GM21360 (cell line): Measurements from ENCODE around the gene MPHOSPH8.
A peak's percentile ranks its signal among the peaks of the same experiment; 100 is the strongest.
"Not testable (repeated sequence)": the region's sequence is repeated elsewhere in the genome, so short reads cannot be mapped to it uniquely, and the experiment has no call there.

Source experiments
- ATAC-seq: cut with Tn5 transposase; IDR thresholded peaks from one replicate; pipeline ENCODE4 v1.9.1; 2021; ENCODE audit warnings: mild to moderate bottlenecking, moderate library complexity; ENCODE audit not compliant: unreplicated experiment

MPHOSPH8 gene

DNA sequence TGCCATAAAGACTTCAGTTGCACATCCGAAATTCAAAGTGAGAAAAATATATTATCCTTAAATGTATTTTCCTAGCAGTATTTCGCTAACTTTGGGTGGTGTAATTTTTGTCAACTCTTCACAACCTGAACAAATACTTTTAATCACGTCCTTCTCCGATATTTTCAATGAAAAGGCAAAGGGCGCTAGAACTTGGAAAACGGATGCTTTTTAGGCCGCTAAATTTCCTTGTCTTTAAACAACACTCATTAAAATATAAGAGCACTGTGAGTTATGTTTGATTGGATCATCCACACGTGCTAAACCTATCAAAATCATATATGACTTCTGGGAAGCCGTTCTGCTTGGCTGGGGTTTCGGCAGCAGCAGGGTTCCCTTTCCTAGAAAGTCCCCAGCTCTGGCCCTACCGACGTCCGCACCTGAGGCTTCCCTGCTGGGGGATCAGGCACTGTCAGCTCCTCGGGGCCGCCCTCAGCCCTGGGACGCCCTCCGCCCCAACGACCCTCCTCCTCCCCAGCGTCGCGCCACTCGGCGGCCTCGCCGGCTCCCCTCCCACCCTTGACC is 462 bp upstream of the MPHOSPH8 start:
- no peak for ATAC-seq

DNA sequence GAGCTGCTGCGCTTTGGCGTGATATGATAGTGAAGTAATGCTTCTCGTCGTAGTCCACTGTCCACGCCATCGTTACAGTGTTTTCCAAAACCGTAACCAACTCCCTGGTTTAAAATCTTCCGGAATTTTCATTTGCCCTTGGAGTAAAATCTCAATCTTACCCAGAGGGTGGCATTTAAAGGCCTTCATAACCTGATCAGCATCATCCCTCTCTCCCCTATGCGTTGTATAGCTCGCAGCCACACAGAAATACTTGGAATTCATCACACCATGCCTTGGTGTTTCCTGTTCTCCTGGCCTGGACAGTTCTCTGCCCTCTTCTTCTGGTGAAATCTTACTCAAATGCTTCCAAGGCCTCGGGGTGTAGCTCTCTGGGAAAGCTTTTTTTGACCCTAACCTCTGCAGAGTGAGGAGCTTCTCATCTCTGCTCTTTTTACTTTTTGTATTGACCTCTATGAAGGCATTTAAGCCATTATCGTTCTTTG is 839 bp downstream of the MPHOSPH8 start:
- ATAC-seq, result peak; percentile 2

DNA sequence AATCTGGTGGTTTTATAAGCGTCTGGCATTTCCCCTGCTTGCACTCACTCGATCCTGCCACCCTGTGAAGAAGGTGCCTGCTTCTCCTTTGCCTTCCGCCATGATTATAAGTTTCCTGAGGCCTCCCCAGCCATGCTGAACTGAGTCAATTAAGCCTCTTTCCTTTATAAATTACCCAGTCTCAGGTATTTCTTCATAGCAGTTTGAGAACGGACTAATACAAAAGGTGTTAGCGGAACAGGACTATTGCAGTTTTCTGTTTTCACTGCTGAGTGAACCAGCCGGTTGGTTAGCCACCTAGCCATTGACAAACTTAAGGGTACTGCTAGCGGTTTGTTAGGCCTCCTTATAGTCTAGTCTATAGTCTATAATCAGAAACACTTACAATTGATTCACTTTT is 2.5 kb downstream of the MPHOSPH8 start:
- not testable (repeated sequence) for ATAC-seq

DNA sequence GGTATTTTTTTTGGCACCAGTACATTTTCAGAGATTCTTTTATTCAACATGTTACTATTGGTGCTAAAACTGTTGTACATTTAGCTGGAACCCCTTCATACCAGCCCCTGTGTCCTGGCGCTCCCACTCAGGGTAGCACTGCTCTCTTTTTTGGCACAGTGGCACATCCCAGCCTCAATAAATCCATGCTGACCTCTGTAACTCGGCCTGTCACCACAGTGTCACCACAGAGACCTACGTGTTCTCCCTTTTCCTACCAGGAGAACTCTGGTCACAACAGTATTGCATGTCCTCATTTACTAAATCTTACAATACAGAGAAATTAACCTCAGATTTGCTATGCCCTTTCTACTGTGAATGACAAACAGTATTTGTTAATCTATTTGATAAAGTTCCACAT is 10.2 kb downstream of the MPHOSPH8 start:
- ATAC-seq, result no peak

DNA sequence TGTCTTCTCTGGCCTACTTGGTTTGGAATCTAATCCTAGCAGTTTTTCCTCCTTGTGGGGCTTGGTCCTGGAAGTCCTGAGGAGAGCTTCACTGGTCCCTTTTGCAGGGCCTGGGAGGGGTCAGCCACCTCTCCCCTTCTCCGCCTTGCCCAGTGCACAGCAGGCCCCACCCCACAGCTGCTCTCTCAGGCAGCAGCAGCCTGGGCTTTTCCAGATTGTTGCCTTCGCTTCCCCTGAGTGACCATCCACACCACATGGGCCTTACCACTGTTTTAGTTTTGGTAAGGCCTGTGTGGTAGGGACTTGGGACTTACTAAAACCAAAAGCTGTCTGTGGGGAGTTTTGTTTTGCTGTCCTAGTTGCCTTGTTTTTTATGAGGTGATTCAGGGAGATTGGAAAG is 11.5 kb downstream of the MPHOSPH8 start:
- no peak for ATAC-seq

DNA sequence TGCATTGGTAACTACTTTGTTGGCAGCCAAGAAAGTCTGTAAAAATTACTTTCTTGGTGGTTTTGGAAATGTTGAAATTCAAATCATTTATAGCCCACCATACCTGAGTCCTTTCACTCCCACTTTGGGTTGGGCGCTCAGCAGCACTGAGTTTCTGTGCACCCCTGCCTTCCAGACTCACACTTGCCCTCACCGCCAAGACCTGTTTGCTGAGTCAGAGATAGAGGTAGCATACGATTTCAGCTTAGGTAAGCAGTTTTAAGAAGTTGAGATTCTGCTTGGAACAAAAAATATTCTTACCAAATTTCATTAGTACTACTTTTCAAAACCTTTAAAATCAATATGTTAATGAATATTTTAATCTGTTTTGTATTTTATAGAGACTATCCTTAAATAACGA is 12.6 kb downstream of the MPHOSPH8 start:
- ATAC-seq, result no peak

DNA sequence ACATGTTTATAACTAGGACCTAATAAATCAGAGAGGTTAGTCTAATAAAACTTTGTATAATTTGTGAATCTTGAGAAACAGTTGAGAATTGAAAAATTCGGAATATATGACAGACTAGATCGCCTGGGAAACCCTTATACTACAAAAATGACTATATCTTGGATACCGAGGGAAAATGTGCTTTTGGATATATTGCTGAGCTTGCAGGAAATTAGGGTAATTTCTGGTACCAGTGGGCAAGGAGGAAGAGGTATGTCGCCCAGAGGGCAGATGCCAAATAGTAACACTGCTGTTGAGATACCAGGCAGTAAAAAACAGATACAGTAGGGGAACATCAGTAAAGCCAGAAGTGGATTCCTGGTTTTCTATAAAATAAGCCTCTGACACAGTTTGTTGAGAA is 17.3 kb downstream of the MPHOSPH8 start:
- ATAC-seq, result no peak

DNA sequence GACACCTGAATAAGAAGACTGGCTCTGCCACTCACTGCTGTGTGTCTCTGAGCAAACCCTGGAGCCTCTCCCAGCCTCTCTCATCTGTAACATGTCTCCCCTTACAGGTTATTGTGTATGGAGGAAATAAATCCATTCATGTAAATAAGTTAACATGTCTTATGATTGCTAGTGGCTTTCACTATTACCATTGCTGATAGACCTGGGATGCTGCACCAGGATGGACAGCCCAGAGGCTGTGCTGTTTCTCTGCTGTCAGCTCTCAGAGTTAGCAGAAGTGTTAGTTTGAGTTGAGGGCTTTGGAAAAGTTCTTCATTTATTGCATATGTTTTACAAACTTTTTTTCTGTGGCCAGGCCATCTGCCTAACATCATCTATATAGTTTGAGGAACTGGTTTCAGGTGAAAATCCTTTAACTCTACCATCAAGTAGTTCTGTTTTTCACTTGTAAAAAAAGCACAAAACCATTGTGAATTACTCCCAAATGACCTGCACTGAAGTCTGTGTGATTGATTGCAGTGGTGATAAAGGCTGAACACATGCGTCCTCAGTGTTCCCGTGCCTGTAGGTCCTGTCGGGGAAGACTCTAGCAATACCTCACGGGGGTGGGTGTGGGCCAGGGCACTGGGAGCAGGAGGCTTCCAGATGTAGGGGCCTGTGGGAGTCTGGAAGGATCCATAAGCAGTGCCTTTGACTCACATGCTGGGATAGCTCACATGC is 24.6 kb downstream of the MPHOSPH8 start:
- no peak for ATAC-seq

DNA sequence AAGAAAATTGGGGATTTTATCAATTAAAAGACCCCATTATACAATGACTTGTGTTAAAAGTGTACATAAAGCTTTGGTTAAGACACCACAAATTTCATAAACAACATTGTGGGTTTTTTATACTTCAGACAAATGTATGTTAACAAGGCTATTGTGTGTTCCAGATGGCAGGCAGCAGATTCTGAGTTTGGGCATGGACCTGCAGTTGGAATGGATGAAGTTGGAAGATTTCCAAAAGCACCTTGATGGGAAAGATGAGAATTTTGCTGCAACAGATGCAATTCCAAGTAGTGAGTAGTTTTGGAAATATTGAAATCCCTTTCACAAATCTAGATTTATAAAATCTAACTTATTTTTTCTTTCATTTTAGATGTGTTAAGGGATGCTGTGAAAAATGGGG is 25.4 kb downstream of the MPHOSPH8 start:
- no peak for ATAC-seq

DNA sequence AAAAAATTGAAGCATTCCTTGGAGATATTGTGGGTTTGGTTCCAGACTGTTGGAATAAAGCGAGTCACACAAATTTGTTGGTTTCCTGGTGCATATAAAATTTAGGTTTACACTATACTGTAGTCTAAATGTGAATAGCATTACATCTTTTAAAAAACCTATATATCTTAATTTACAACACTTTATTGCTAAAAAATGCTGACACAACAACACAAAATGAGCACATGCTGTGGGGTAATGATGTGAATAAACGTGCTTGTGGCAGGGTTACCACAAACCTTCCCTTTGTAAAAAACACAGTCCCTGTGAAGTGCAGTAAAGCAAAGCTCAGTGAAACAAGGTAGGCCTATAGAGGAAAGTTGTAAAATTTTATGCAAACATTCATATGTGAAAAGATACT is 27.7 kb downstream of the MPHOSPH8 start:
- ATAC-seq, result no peak

DNA sequence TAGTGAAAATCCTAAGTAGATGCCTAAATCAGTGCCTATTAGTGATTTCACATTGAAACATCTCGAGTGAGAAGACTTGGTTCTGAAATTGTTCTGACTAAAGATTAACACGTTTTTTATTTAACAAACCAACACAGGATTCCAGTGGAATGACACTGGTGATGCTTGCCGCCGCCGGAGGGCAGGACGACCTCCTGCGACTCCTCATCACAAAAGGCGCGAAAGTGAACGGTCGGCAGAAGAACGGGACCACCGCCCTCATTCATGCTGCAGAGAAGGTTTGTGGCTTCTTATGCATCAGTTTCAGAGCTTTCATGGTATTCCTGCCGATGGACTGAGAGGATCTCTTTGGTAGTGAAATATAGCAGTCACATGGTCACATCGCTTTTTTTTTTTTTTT is 28.1 kb downstream of the MPHOSPH8 start:
- ATAC-seq, result no peak

DNA sequence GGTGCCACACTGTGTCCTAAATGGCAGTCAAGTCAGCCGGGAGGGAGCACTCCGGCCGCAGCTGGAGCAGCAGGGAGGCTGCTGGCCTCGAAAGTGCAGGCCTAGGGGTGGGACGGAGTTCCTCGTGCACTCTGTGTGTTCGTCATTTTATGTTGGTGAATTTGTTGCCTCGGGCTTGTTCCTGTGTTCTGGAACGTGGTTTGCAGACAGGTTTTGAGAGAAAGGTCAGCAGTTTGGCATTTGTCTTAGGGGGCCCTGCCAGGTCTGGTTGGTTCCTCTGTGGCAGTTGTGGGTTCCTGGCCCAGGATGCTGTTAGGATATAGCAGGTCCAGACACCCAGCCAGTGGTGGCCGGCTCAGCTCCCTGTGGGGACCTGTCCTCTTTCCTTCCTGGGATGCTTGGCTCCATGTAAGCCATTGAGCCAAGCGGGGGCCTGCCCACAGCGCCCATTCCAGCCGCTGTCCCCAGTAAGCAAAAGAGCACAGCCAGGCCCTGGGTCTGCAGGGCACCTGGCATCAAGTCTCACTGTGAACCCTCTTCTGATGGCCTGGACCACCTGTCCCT is 30.0 kb downstream of the MPHOSPH8 start:
- ATAC-seq, result no peak

DNA sequence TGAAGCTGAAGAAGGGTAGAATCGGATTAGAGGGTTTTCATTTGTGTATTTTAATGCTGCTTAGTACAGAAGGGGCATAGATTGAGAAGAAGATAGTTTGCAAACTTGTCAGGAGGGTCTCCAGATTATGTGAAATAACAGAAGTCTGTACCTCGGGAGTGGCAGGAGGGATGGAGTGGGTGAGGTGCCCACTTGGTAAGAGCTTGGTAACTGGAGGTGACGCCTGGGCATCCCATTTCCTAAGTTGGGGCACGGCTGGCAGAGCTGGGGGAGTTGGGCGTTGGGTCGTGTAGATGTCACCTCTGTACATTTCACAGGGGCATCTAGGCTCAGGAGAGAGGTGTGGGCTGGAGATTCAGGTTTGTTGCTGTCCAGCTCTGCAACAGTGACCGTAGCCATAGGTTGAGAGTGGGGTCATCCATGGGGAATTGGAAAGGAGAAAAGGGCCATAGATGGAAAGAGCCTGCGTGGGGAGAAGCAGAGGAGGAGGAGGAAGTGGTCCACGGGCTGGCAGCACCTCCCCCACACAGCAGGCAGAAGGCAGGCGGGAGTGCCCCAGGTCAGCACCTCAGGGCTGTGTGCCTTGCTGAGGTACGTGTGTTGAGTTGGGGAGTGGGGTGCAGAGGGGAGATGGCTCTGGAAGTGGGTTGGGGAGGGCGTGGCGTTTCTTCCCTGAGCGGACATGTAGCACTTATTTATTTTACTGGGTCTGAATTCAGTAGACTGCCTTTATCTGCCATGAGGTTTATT is 31.2 kb downstream of the MPHOSPH8 start:
- ATAC-seq, result no peak

DNA sequence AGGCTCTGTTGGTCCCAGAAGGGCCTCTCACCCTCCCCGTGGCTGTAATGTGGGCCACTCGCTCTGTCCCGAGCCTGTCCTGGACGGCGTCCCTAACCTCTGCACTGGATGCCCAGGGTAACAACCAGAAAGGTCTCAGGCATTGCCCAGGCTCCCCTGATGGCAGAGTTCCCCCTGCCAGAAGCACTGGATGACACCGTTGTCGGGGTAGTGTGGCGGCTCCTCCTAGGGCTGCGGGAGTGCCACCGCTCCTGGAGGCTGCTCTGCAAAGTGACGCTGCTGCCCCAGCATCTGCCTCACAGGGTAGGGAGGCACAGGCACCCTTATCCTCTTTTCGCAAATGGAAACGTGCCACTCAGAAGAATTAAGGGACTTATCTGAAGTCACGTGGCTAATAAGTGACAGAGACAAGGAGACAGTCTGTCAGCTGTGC is 32.0 kb downstream of the MPHOSPH8 start:
- no peak for ATAC-seq

DNA sequence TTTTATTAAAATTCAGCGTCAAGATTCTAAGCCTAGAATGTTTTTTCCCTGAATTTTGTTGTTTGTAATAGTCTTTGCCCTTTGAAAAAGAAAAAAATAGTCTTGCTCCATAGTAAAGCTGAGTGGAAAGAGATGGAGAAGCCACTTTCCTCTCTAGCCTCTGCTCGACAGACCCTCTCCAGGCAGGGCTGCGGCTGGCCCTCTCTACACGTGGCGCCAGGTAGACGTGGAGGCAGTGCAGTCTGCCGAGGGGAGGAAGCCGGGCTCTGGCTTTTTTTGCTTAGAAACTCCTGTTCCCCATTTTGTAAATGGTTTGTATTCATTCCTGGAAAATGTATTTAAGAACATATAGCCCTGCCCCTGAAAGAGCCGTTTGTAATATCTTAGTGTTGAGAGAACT is 35.3 kb downstream of the MPHOSPH8 start:
- no peak for ATAC-seq

DNA sequence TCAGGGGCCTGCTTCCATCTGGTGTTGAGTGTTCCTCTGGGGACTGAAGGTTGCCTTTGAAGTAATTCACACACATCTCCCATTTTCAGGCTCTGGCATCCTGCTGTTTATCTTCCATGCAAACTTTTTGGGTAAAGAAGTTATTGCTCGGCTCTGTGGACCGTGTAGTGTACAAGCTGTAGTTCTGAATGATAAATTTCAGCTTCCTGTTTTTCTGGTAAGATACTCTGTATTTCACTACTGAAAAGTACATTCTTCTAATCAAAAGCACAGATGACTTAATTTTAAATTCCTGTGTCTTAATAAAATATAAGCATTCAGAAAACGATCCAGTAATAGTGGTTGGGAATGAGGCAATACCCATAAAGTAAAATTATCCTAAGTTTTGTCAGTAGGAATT is 36.7 kb downstream of the MPHOSPH8 start:
- no peak for ATAC-seq

DNA sequence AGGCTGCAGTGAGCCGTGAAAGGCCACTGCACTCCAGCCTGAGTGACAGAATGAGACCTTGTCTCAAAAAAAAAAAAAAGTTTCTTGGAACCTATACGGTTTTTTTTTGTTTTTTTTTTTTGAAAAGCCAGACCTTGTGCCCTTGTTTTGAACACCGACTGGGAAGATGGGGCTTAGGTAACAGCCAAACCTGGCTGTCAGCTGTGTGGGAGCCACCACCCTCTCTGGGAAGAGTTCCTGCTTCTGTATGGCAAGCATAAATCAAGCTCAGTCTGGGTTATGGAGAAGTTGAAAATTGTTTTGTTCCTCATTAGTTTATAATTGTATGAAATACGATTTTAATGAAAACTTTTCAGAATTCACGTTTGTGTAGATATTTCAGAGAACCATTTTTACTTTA is 39.5 kb downstream of the MPHOSPH8 start:
- ATAC-seq, result no peak

DNA sequence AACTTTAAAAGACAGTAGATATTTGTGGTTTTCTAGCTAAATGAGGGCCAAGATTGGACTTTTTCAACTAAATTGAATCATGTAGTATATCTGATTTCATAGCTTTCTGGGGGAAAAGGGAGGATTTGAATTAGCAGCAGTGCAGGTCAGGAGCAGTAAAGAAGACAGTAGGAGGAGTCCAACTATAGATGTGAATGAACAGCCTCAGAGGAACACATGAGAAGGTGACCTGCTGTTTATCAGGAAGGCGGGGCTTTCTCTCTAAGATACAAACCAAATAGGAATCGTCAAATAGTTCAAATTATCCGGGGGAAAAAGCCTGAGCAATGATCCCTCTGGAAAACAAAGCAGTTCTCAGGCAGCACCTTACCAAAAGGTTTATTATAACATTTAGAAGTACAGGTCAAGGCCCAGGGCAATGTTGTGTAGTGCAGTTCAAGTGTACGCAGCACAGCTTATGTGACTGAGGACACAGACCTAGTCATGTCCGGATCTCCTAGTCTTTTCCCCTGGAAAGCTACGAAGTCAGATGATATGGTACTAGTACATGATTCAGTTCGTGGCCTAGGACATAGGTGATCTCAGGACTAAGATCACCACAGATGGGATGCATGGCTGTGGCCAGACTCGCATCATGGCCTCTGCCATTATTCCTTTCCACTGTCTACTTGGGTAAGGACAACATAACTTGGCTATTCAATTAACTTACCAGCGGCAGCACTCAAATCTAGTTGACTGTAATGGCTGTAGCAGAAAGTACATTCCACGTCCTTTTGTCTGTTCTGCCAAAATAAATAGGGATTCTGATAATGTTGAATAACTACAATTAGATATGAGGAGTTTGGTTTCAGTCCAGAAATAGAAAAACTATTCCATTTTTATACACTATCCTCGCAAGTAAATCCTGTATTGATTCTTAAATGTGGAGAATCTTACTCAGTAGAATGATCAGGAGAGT is 40.3 kb downstream of the MPHOSPH8 start:
- ATAC-seq, result no peak

DNA sequence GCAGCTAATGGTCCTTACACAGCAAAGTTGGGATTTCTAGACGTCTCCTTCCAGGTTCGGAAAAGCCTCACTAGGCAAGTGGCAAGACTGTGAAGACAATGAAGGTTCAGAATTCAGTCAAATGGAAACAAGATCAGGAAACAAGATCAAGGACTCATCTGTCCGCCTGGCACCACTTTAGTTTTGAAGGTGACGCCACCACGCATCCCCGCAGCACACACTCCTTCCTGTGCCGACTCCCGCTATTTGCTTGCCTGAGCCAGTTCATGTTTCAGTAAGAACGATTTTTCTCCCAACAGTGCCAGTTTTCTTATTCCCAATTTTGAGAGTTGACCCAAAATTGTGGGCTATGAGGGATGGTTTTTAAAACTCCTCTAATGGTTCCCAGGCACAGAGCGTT is 41.4 kb downstream of the MPHOSPH8 start:
- no peak for ATAC-seq

DNA sequence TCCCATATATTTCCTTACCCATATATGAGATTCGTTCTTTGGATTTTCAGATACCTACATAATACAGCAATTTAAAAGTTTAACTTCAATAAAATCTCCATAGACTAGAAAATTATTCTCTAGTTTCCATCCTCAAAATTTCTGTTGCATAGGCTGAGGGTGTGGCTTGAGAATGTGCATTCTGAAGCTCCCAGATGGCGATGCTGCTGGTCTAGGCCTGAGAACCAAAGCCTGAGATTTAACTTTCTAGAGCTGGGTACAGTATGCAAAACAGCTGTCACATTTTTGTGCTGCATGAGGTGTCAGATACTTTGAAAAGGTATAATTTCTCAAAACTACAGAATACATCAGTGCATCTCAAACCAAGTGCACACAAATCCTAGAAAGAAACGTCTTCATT is 42.7 kb downstream of the MPHOSPH8 start:
- ATAC-seq, result no peak

DNA sequence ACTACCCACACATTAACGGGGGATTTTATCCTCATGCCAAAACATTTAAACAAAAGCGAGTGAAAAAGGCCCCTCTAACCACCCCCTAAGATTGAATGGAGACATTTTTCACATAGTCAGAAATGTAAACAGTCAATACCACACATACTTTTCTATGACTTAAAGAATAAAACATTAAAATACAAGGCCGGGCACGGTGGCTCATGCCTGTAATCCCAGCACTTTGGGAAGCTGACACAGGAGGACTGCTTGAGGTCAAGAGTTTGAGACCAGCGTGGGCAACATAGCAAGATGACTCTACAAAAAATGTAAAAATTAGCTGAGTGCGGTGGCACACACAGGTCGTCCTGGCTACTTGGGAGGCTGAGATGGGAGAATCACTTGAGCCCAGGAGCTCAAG is 47.3 kb downstream of the MPHOSPH8 start:
- ATAC-seq, result no peak
